ENCODE measurements around the gene ENAM.
"Not testable (repeated sequence)": the region's sequence is repeated elsewhere in the genome, so short reads cannot be mapped to it uniquely, and the experiment has no call there.

DNA sequence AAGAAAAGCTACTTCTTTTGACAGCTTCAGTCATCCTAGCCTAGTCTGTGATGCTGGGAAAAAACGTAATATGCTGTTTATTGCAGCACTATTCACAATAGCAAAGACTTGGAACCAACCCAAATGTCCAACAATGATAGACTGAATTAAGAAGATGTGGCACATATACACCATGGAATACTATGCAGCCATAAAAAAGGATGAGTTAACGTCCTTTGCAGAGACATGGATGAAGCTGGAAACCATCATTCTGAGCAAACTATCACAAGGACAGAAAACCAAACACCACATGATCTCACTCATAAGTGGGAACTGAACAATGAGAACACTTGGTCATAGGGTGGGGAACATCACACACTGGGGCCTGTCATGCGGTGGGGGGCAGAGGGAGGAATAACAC lies 53.6 kb downstream of the ENAM start:
- TF ChIP-seq, protein P1, sequence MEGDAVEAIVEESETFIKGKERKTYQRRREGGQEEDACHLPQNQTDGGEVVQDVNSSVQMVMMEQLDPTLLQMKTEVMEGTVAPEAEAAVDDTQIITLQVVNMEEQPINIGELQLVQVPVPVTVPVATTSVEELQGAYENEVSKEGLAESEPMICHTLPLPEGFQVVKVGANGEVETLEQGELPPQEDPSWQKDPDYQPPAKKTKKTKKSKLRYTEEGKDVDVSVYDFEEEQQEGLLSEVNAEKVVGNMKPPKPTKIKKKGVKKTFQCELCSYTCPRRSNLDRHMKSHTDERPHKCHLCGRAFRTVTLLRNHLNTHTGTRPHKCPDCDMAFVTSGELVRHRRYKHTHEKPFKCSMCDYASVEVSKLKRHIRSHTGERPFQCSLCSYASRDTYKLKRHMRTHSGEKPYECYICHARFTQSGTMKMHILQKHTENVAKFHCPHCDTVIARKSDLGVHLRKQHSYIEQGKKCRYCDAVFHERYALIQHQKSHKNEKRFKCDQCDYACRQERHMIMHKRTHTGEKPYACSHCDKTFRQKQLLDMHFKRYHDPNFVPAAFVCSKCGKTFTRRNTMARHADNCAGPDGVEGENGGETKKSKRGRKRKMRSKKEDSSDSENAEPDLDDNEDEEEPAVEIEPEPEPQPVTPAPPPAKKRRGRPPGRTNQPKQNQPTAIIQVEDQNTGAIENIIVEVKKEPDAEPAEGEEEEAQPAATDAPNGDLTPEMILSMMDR (conservative IDR thresholded peaks at IDR 0.05; ENCODE audit: low read length): not testable (repeated sequence)
- TF ChIP-seq EZH2phosphoT487 (IDR thresholded peaks at IDR 0.05; ENCODE audit: borderline replicate concordance): not testable (repeated sequence)
